ENCODE data around the gene PSMG4.

PSMG4 gene

GRCh38 chr6:3303795-3304411 lies 45.2 kb downstream of the PSMG4 start:
- no peaks in the 10 kb centered on the region for H3F3A ChIP-seq (ENCODE audit: insufficient read depth)
- H3K9me3 ChIP-seq (ENCODE audit: insufficient read depth, low read length) = no peaks in the 10 kb centered on the region
- no peaks in the 10 kb centered on the region for H3K79me2 ChIP-seq (ENCODE audit: insufficient read depth, low read length)
- no peak overlapping the region for H3K4me2 ChIP-seq (ENCODE audit: low read depth, low read length, poor library complexity, severe bottlenecking)
- TF ChIP-seq EZH2phosphoT487 (conservative IDR thresholded peaks at IDR 0.05; ENCODE audit: low read length) = no peak
- TF ChIP-seq CTCF (IDR thresholded peaks at IDR 0.05; ENCODE audit: insufficient read depth, low read length, poor library complexity, severe bottlenecking) = no peak
- H3K4me3 ChIP-seq (ENCODE audit: insufficient read depth, low read length, poor library complexity, severe bottlenecking) = no peak overlapping the region
- no peak overlapping the region for H2AFZ ChIP-seq (ENCODE audit: low read depth, low read length, severe bottlenecking)
- H3K9ac ChIP-seq (ENCODE audit: low read length) = no peak overlapping the region
- no peaks in the 10 kb centered on the region for H3K36me3 ChIP-seq (ENCODE audit: low read length)
- 0 out of 2 replicates have a peak, but pooled peaks cover 3% of the 10 kb centered on the region for H3K27me3 ChIP-seq (ENCODE audit: low read length)
- H4K20me1 ChIP-seq (ENCODE audit: low read depth, low read length) = no peaks in the 10 kb centered on the region
- no peaks in the 10 kb centered on the region for H3K9me2 ChIP-seq (replicated peaks; ENCODE audit: insufficient read depth, low read length)
- no peak overlapping the region for H3K27ac ChIP-seq (ENCODE audit: low read depth, low read length)

GRCh38 chr6:3304500-3305215 lies 45.9 kb downstream of the PSMG4 start:
- 0 out of 2 replicates have a peak, but pooled peaks cover 3% of the 10 kb centered on the region for H3K27me3 ChIP-seq (ENCODE audit: low read length)
- H2AFZ ChIP-seq (ENCODE audit: low read depth, low read length, severe bottlenecking) = no peak overlapping the region
- TF ChIP-seq CTCF (IDR thresholded peaks at IDR 0.05; ENCODE audit: insufficient read depth, low read length, poor library complexity, severe bottlenecking) (no peak), EZH2phosphoT487 (conservative IDR thresholded peaks at IDR 0.05; ENCODE audit: low read length) (no peak)

GRCh38 chr6:3305216-3305565 lies 46.4 kb downstream of the PSMG4 start:
- H4K20me1 ChIP-seq (ENCODE audit: low read depth, low read length) = no peaks in the 10 kb centered on the region
- no peak overlapping the region for H3K4me2 ChIP-seq (ENCODE audit: low read depth, low read length, poor library complexity, severe bottlenecking)
- no peak overlapping the region for H3K27ac ChIP-seq (ENCODE audit: low read depth, low read length)
- no peaks in the 10 kb centered on the region for H3K9me3 ChIP-seq (ENCODE audit: insufficient read depth, low read length)
- 0 out of 2 replicates have a peak, but pooled peaks cover 3% of the 10 kb centered on the region for H3K27me3 ChIP-seq (ENCODE audit: low read length)
- no peaks in the 10 kb centered on the region for H3F3A ChIP-seq (ENCODE audit: insufficient read depth)
- H2AFZ ChIP-seq (ENCODE audit: low read depth, low read length, severe bottlenecking) = no peak overlapping the region
- H3K9me2 ChIP-seq (replicated peaks; ENCODE audit: insufficient read depth, low read length) = no peaks in the 10 kb centered on the region
- no peaks in the 10 kb centered on the region for H3K79me2 ChIP-seq (ENCODE audit: insufficient read depth, low read length)
- H3K9ac ChIP-seq (ENCODE audit: low read length) = no peak overlapping the region
- no peak for TF ChIP-seq CTCF (IDR thresholded peaks at IDR 0.05; ENCODE audit: insufficient read depth, low read length, poor library complexity, severe bottlenecking)
- no peak overlapping the region for H3K4me3 ChIP-seq (ENCODE audit: insufficient read depth, low read length, poor library complexity, severe bottlenecking)
- H3K36me3 ChIP-seq (ENCODE audit: low read length) = no peaks in the 10 kb centered on the region

More at GRCh38 chr6:3304500-3305215, 45.9 kb downstream of the PSMG4 start:
- H3K9ac ChIP-seq (ENCODE audit: low read length) = no peak overlapping the region
- no peaks in the 10 kb centered on the region for H3K9me3 ChIP-seq (ENCODE audit: insufficient read depth, low read length)
- H3K4me3 ChIP-seq (ENCODE audit: insufficient read depth, low read length, poor library complexity, severe bottlenecking) = no peak overlapping the region
- H3K36me3 ChIP-seq (ENCODE audit: low read length) = no peaks in the 10 kb centered on the region
- no peaks in the 10 kb centered on the region for H3F3A ChIP-seq (ENCODE audit: insufficient read depth)
- H3K79me2 ChIP-seq (ENCODE audit: insufficient read depth, low read length) = no peaks in the 10 kb centered on the region
- H3K27ac ChIP-seq (ENCODE audit: low read depth, low read length) = no peak overlapping the region
- H3K9me2 ChIP-seq (replicated peaks; ENCODE audit: insufficient read depth, low read length) = no peaks in the 10 kb centered on the region
- H3K4me2 ChIP-seq (ENCODE audit: low read depth, low read length, poor library complexity, severe bottlenecking) = no peak overlapping the region
- no peaks in the 10 kb centered on the region for H4K20me1 ChIP-seq (ENCODE audit: low read depth, low read length)
